ENCODE measurements around the gene AMIGO1.
A peak's percentile ranks its signal among the peaks of the same experiment; 100 is the strongest.

AMIGO1 gene

GRCh38 chr1:109531826-109532364, 22.4 kb upstream of the AMIGO1 start:
- no peak for DNase-seq

DNA sequence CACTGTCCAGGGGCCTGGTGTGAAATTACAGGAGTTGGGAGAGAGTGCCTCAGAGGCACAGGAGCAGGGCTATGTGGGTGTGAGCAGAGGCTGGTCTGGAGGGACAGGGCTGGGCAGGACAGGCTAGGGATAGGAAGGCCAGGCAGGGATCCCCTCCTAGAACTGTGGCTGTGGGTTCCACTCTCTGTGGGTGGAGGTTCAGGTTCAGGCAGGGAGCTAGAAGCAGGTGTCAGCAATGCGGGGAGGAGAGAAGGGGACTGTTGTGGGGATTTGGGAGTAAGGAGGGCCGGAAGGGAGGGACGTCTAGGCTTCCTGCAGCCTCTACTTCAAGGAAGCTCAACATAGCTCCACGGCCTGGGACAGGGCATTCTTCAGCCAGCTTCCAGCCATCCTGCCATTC, 21.9 kb upstream of the AMIGO1 start:
- no peak for DNase-seq

- DNase-seq = no peak
Measured at GRCh38 chr1:109530457-109531087, 21.0 kb upstream of the AMIGO1 start.

DNA sequence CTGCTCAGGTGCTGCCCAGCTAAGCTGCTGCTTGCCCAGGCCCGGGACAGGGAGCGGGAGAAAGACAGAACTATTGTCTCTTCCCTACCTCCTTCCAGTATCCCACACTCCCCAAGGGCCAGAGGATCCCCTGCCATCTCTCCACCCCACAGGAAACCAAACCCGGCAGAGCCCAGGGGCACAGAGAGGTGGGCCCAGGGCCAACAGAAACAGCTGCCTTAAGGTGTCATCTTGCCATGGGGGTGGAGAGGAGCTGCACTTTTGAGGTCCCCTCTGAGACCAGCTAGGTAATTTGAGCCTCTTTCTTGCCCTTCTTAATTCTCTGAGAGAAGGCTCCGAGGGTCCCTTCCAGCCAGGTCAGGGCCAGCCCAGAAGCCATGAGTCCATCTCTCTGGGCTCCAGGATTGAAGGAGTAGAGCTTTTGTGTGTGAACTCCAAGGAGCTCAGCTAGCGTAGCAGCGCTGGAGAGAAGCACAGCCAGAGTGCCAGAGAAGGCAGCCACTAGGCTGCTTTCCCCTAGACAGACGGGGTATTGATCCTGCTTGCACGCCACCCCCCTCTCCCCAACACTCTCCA, 20.4 kb upstream of the AMIGO1 start:
- no peak for DNase-seq

- no peak for DNase-seq
Measured at GRCh38 chr1:109528712-109529111, 19.2 kb upstream of the AMIGO1 start.

DNA sequence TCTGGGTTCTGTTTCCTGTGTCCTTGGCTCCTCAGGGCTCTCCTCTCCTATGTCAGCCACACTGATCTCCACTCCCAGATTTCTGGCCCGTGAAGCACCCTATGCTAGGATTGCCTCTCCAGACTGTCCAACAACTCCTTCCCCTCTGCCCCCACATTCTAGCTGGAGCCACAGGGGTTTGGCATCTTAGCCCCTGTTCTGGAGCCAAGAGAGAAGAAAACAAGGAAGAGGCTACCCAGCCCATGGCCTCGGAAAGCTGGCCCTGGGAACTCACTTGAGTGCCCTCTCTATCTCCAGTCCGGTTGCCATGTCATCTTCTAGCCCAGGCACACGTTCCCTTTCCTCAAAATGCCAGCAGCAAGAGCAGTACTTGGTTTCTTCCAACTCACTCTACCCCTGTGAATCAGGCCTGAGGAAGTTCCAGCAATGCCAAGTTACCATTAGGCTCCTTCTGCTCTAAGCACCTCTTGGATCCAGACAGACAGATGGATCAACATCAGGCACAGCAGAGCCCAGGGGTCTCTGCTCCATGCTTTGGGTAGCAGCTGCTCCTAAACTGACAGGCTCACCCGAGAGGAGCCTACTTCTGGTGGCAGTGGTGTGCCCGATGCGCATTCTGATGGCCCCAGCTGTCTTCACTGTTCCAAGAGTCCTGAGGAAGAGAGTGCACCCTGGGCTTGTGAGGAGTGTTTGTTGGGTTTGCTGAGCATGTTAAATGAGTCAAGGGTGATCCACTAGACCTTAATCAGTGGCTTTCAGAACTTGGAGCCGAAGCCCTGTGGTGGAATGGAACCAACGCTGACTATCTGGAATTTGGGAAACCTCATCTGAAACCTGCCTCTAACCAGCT, 18.5 kb upstream of the AMIGO1 start:
- no peak for DNase-seq

DNA sequence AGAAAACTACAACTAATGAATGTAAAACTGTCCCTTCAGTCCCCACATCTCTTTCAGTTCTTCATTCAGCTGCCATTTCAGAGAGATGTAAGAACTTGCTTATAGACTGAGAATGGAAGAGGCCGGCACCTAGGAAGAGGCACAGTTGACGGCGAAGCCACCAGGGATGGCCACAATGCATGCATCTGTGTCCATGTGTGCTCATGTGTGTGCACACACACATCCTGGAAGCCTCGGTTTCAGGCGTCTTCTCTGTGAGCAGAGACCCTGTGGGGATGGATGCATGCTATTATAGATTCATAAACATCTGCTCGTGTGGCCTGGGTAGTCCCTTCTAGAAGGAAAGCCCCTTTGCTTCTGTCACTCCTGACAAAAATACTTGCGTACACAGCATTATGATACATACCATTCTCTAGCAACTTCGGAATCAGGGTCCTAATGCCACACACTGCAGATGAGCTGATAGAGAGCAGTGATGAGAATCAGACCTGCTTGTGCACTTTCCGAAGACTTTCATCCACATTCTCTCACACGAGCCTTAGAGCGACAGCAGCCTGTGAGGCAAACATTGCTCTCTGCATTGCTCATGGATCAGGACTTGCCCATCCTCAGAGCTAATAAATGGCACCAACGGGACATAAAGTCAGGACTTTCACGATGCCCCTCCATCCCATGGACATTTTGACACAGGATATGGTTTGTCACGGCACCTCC, 17.7 kb upstream of the AMIGO1 start:
- DNase-seq = no peak

GRCh38 chr1:109523706-109524105, 14.2 kb upstream of the AMIGO1 start:
- no peak for DNase-seq

- no peak for DNase-seq
Measured at GRCh38 chr1:109522026-109522425, 12.5 kb upstream of the AMIGO1 start.

GRCh38 chr1:109521002-109521951, 11.8 kb upstream of the AMIGO1 start:
- DNase-seq = no peak

GRCh38 chr1:109517337-109517736, 7.8 kb upstream of the AMIGO1 start:
- DNase-seq = no peak

GRCh38 chr1:109516872-109517271, 7.3 kb upstream of the AMIGO1 start:
- no peak for DNase-seq

DNA sequence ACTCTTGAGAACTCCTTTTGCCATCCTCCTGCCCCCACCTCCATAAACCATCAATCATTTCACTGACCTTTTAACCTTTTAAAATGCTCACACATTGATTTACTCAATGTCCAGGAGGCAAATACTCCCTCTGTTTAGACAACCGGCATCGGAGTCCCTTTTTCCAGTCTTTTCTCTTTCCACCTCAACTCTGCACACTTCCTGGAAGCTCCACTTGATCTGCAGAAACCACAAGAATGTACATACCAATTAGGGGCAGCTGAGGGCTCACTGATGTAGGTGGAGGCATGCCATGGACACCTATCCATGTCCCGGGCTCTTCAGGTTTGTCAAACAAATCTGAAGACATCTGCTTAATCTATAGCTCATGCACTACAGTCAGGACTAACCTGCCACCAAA, 5.3 kb upstream of the AMIGO1 start:
- no peak for DNase-seq

DNA sequence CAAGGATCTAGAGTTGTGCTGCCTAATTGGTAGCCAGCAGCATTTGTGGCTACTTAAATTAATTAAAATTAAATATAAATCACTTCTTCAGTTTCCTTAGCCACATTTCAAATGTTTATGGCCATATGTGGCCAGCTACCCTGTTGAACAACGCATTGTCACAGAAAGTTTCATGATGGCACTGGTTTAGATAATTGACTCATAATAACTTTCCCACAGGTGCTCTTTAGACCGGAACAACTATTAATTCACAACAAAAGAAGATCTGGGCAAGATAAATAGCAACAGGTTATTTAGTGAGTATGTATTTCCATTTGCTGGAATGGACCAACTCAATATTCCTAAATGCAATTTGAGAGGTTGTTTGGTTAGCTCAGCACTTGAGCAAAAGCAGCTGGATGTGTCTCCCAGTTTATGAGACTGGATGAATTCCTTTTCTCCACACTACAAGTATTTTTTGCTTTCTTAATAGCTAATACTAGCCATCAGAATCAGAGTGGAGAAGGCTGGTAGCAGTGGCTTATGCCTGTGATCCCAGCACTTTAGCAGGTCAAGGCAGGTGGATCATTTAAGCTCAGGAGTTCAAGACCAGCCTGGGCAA, 3.7 kb upstream of the AMIGO1 start:
- DNase-seq = no peak

DNA sequence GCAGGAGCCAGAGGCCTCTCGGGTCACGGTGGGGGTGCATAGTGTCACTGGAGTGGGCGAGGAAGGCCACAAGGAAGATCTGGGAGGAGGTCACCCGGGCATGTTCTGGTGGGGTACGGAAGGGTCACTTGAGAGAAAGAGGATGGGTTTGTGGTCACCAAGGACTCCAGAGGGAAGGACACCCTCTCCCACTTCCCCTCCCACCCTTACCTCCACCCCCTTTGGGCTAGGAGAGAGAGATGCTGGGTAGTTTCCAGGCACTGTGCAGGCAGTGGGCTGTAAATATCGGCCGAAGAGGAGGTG, 703 bp downstream of the AMIGO1 start:
- no peak for DNase-seq

GRCh38 chr1:109508001-109508872, 1.3 kb downstream of the AMIGO1 start:
- DNase-seq = no peak

GRCh38 chr1:109504974-109505373, 4.6 kb downstream of the AMIGO1 start:
- DNase-seq = no peak

DNA sequence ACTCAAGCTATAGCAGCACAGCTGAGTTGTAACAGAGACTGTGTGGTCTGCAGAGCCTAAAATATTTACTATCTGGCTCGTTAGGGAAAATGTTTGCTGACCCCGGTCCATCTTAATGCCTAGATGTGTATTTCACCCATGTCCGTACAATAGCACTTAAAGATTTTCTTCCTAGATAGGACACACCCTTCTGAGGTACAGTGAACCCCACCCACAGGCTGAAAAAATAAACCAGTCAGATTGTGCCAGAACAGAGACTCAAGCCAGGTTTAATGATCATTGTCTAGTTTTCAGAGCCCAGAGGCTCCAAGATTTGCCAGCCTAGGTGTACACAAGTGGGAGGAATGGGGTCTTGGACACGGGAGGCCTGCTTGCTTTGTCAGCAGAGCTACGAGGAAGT, 5.6 kb downstream of the AMIGO1 start:
- DNase-seq = no peak

- peak; percentile 38 for DNase-seq
Measured at GRCh38 chr1:109502364-109502851, 7.1 kb downstream of the AMIGO1 start.

DNA sequence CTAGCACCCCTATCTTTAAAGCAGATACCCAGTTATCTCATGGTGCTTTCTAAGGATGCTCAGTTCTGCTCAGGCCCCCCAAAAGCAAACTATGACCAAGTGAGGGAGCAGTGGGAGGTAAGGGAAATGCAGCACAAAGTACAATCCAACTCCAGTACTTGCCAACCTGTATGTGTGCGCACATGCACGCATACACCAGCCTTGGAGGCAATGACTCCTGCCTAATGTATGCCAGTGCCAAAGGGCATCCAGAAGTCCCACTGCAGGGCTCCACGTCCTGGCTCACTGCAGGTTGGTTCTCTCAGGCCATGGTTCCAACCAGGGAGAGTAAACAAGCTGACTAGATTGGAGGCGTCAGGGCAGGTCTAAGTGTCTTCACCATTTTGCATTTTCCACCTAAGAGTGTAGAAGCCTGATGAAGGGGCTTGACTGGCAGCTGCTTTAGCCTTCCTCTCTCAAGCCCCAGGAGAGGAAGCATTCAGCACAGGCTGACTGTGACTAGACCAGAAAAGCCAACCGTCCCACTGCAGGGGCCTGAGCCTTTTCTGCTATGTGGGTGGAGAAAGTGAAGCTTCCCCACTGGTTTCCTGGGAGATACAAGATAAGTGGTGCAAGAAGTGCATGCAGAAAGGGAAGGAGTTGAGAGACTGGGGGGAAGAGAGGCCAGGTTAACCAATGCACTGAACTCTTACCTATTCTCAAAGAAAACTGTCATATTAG, 7.7 kb downstream of the AMIGO1 start:
- DNase-seq = no peak

All from stimulated activated naive CD4-positive, alpha-beta T cell treated with Interleukin-2 at 50 U/mL for 16 hours (primary cell).